Karpas-422 (cell line): ENCODE results near the gene MTMR12. TPM values are rescaled to one million over a fixed set of nuclear protein-coding genes. Genes with fewer than 3 reads are reported as not detected.

ENCODE experiments used
- DNase-seq: peaks from one replicate; pipeline ENCODE4 v3.0.0-alpha.2; 2015
- H2AFZ ChIP-seq: fragments of 200-600 bp; sonication (generic); 2 replicates; pipeline ENCODE4 v1.6.1; 2014; ENCODE audit warnings: antibody characterized with exemption, low read length, mixed read lengths
- H3K27ac ChIP-seq: fragments of 200-600 bp; sonication (generic); 2 replicates; pipeline ENCODE4 v1.5.1; 2014; ENCODE audit warnings: mild to moderate bottlenecking, low read length, moderate library complexity
- H3K27me3 ChIP-seq: fragments of 200-600 bp; sonication (generic); 2 replicates; pipeline ENCODE4 v1.6.1; 2014; ENCODE audit warnings: low read length, mixed read lengths
- H3K36me3 ChIP-seq: fragments of 200-600 bp; sonication (generic); 2 replicates; pipeline ENCODE4 v1.6.1; 2014; ENCODE audit warnings: low read length, mixed read lengths; ENCODE audit not compliant: insufficient read depth
- H3K4me1 ChIP-seq: fragments of 200-600 bp; sonication (generic); 2 replicates; pipeline ENCODE4 v1.6.1; 2014; ENCODE audit warnings: mild to moderate bottlenecking, low read length, mixed read lengths
- H3K4me2 ChIP-seq: fragments of 200-600 bp; sonication (generic); 2 replicates; pipeline ENCODE4 v1.6.1; 2014; ENCODE audit warnings: low read length, low read depth, mild to moderate bottlenecking; ENCODE audit not compliant: poor library complexity, severe bottlenecking
- H3K4me3 ChIP-seq: fragments of 200-600 bp; sonication (generic); 2 replicates; pipeline ENCODE4 v1.5.1; 2014; ENCODE audit warnings: mild to moderate bottlenecking, antibody characterized with exemption, low read length, mixed read lengths
- H3K79me2 ChIP-seq: fragments of 200-600 bp; sonication (generic); 2 replicates; pipeline ENCODE4 v1.6.1; 2014; ENCODE audit warnings: mild to moderate bottlenecking, low read length, mixed read lengths
- H3K9ac ChIP-seq: fragments of 200-600 bp; sonication (generic); 2 replicates; pipeline ENCODE4 v1.6.0; 2014; ENCODE audit warnings: low read length
- H3K9me2 ChIP-seq: fragments of 200-600 bp; sonication (generic), shearing (Covaris generic); replicated peaks from 2 replicates; pipeline ENCODE4 v1.6.0; 2014; ENCODE audit warnings: mild to moderate bottlenecking, low read length, moderate library complexity; ENCODE audit not compliant: insufficient read depth
- H3K9me3 ChIP-seq: fragments of 300-700, 200-600 bp; sonication (generic); 2 replicates; pipeline ENCODE4 v1.6.1; 2014; ENCODE audit warnings: low read length, mixed read lengths
- H4K20me1 ChIP-seq: fragments of 200-600 bp; sonication (generic); 2 replicates; pipeline ENCODE4 v1.6.1; 2014; ENCODE audit warnings: mild to moderate bottlenecking, antibody characterized with exemption, low read length, low read depth; ENCODE audit not compliant: insufficient read depth
- total RNA-seq: library from RNA; depleted of rRNA; stranded (reverse); fragments of >200 nt; shearing (Covaris generic); gene quantifications from 2 replicates; pipeline ENCODE4 v1.2.3, GENCODE V29; 2014; ENCODE audit warnings: low replicate concordance

Gene MTMR12
- total RNA-seq, 1 experiment from 2014 or later = 126 TPM

DNA sequence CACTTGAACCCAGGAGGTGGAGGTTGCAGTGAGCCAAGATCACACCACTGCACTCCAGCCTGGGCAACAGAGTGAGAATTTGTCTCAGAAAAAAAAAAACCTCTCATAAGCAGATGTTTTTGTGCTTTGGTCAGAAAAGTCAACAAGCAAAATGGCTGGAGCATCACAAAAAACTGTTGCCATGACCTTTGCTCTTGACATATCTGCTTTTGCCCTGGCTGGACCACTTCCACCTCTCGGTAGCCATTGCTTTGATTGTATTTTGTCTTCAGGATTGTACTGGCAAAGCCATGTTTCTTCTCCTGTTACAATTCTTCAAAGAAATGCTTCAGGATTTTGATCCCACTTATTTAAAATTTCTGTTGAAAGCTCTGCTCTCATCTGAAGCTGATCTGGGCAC lies 67.0 kb downstream of the MTMR12 start:
- no peak overlapping the region for H3K9ac ChIP-seq
- no peak overlapping the region for H3K4me3 ChIP-seq
- no peaks in the 10 kb centered on the region for H4K20me1 ChIP-seq
- no peak for DNase-seq
- peaks cover 60% of the 10 kb centered on the region for H3K36me3 ChIP-seq
- no peaks in the 10 kb centered on the region for H3K27me3 ChIP-seq
- H3K27ac ChIP-seq = 0 out of 2 replicates have a peak overlapping the region, but pooled peaks have one; percentile 13
- no peaks in the 10 kb centered on the region for H3K79me2 ChIP-seq
- no peaks in the 10 kb centered on the region for H3K9me3 ChIP-seq
- H3K4me1 ChIP-seq = peaks cover 37% of the 10 kb centered on the region
- H3K9me2 ChIP-seq = no peaks in the 10 kb centered on the region
- no peak overlapping the region for H2AFZ ChIP-seq
- no peak overlapping the region for H3K4me2 ChIP-seq

DNA sequence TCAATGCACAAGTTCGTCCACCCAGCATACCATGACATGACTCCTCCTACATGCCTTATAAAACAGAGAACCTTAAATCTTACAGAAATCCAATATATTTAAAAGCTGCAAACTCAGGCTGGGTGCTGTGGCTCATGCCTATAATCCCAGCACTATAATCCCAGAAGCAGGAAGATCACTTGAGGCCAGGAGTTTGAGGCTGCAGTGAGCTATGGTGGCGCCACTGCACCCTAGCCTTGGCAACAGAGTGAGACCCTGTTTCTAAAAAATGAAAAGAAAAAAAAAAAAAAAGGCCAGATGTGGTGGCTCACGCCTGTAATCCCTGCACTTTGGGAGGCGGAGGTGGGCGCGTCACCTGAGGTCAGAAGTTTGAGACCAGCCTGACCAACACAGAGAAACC lies 68.7 kb downstream of the MTMR12 start:
- H3K4me3 ChIP-seq = no peak overlapping the region
- H3K36me3 ChIP-seq = peaks cover 61% of the 10 kb centered on the region
- H3K4me1 ChIP-seq = peaks cover 54% of the 10 kb centered on the region
- H4K20me1 ChIP-seq = no peaks in the 10 kb centered on the region
- no peak overlapping the region for H3K9ac ChIP-seq
- H3K79me2 ChIP-seq = peaks cover 8% of the 10 kb centered on the region
- no peak for DNase-seq
- no peaks in the 10 kb centered on the region for H3K27me3 ChIP-seq
- H3K9me3 ChIP-seq = no peaks in the 10 kb centered on the region
- peak overlapping the region; percentile 98 for H3K27ac ChIP-seq
- no peak overlapping the region for H2AFZ ChIP-seq
- no peak overlapping the region for H3K4me2 ChIP-seq
- no peaks in the 10 kb centered on the region for H3K9me2 ChIP-seq

DNA sequence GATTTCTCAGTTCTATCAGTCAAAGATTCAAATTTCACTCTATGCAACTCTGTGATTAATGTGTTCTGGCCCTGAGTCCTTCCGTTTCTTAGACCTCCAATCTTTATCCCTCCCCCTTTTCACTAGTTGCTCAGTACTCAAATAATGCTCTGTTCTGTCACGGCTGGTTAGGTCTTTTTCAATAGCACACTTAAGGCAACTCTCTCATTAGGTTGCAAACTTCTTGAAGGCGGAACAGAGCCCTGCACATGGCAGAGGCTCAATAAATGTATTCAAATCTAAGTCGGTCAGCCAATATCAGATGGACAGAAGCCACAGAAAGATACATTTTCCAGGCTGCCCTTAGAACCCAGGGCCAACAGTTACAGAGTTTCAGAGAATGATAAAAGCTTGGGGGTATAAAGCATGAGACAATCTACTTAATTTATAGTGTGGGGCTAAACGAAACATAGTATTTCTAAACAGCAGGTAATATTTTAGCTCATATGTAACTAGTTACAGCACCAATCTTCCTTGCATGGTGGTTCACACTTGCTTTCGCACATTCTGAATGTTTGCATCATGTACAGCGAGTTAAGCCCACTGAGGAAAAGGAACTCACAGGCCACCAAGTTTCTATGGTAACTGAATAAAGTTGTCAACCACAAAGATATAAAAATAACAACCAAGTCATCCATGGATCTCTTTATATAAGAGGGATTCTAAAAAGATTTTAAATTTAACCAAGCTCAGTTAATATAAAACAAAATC lies 71.5 kb downstream of the MTMR12 start:
- Histone ChIP-seq H3K4me2 (peak overlapping the region; percentile 67), H3K36me3 (peaks cover 51% of the 10 kb centered on the region; the same call in 1 of the 2 replicates), H3K79me2 (peaks cover 17% of the 10 kb centered on the region), H4K20me1 (no peaks in the 10 kb centered on the region), H3K4me3 (peak overlapping the region; percentile 29), H3K9ac (peak overlapping the region; percentile 59), H2AFZ (no peak overlapping the region), H3K27ac (peak overlapping the region; percentile 98), H3K9me3 (no peaks in the 10 kb centered on the region), H3K4me1 (peaks cover 68% of the 10 kb centered on the region), H3K9me2 (no peaks in the 10 kb centered on the region), H3K27me3 (no peaks in the 10 kb centered on the region)
- peak; percentile 91 for DNase-seq

DNA sequence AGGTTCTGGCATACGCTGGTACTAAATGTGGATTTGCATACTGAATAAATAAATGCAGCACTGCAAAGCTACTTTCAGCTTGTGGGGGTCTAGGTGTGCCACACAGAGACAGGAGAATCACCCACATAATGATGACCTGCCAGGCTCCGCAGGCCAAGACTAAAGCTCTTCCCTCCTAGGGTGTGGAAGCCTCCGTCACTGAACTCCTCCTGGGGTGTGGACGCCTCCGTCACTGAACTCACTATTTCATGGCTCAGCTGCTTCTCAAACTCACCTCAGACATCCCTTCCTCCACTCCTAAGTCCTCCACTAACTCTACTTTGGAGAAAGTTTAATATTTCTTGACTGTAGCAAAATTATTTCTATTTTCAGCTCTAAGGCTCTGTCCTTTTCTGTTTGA lies 73.4 kb downstream of the MTMR12 start:
- Histone ChIP-seq H3K9me2 (no peaks in the 10 kb centered on the region), H3K27me3 (no peaks in the 10 kb centered on the region), H3K79me2 (peaks cover 17% of the 10 kb centered on the region), H3K9ac (peak overlapping the region; percentile 40), H3K4me1 (peaks cover 78% of the 10 kb centered on the region), H3K9me3 (no peaks in the 10 kb centered on the region), H2AFZ (no peak overlapping the region), H3K36me3 (peaks cover 68% of the 10 kb centered on the region; the same call in 1 of the 2 replicates), H3K4me3 (no peak overlapping the region; the same call in 1 of the 2 replicates), H3K4me2 (peak overlapping the region; percentile 27), H4K20me1 (no peaks in the 10 kb centered on the region), H3K27ac (peak overlapping the region; percentile 98)
- no peak for DNase-seq

- Histone ChIP-seq H3K27me3 (no peaks in the 10 kb centered on the region), H3K9me2 (no peaks in the 10 kb centered on the region), H4K20me1 (no peaks in the 10 kb centered on the region), H3K36me3 (peaks cover 69% of the 10 kb centered on the region), H3K79me2 (peaks cover 15% of the 10 kb centered on the region; the same call in 1 of the 2 replicates), H3K4me2 (no peak overlapping the region), H3K27ac (peak overlapping the region; percentile 71), H3K4me3 (no peak overlapping the region), H2AFZ (no peak overlapping the region), H3K4me1 (peaks cover 32% of the 10 kb centered on the region), H3K9ac (no peak overlapping the region), H3K9me3 (no peaks in the 10 kb centered on the region)
- no peak for DNase-seq
These were observed 78.9 kb downstream of the MTMR12 start for GRCh38 chr5:32233696-32234447.

GRCh38 chr5:32233220-32233695 lies 79.5 kb downstream of the MTMR12 start:
- no peaks in the 10 kb centered on the region for H3K9me2 ChIP-seq
- no peak overlapping the region for H3K4me2 ChIP-seq
- peaks cover 66% of the 10 kb centered on the region for H3K36me3 ChIP-seq
- H3K4me3 ChIP-seq = no peak overlapping the region
- H3K4me1 ChIP-seq = peaks cover 26% of the 10 kb centered on the region
- H3K27me3 ChIP-seq = no peaks in the 10 kb centered on the region
- peaks cover 11% of the 10 kb centered on the region; the same call in 1 of the 2 replicates for H3K79me2 ChIP-seq
- no peak overlapping the region for H2AFZ ChIP-seq
- H4K20me1 ChIP-seq = no peaks in the 10 kb centered on the region
- H3K27ac ChIP-seq = peak overlapping the region; percentile 71
- H3K9ac ChIP-seq = no peak overlapping the region
- DNase-seq = no peak
- H3K9me3 ChIP-seq = no peaks in the 10 kb centered on the region

DNA sequence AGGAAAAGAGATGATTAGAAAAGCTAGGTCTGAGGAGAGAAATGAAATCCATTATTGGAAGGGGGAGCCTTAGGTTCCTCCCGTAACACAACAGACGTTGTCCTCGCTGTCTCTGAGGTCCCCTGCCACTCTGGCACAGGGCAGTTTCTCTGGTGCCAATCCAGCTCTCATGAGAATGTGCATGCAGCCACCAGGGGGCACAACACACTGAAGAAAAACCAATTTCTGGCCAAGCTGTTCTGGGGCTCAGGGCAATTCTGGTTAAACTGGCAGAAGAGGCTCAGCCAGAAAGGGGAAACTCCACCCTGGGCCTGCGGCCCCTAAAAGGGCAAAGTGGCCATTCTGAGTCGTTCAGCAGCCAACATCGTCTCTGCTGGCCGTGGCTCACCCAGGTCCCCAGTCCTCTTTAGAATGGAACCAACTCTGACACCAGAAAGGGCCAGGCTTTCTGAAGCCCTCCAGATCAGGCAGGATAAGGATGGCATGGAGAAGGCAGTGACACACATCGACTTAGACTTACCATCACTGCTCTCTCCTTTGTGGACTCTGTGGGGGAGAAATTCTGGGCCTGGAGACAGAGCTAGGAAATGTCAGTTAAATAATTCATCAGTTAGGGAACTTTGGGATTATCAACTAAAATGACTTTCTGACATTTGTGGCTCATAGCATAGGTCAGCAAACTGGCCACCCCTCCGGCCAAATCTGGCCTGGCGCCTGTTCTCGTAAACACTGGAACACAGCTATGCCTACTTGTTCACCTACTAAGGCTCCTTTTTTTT lies 80.1 kb downstream of the MTMR12 start:
- peaks cover 65% of the 10 kb centered on the region for H3K36me3 ChIP-seq
- no peak overlapping the region for H3K9ac ChIP-seq
- H3K4me1 ChIP-seq = peaks cover 26% of the 10 kb centered on the region

More for the DNA sequence above, 80.1 kb downstream of the MTMR12 start:
- Histone ChIP-seq H3K9me3 (no peaks in the 10 kb centered on the region), H3K9me2 (no peaks in the 10 kb centered on the region), H4K20me1 (no peaks in the 10 kb centered on the region), H3K4me2 (no peak overlapping the region), H3K27me3 (no peaks in the 10 kb centered on the region), H3K27ac (peak overlapping the region; percentile 71), H3K4me3 (no peak overlapping the region), H2AFZ (no peak overlapping the region), H3K79me2 (peaks cover 11% of the 10 kb centered on the region; the same call in 1 of the 2 replicates)
- peak; percentile 91 for DNase-seq
